IMR-90 (cell line): ENCODE results near the gene SEMA3G. TPM values are rescaled to one million over a fixed set of nuclear protein-coding genes. Genes with fewer than 3 reads are reported as not detected.
A peak's percentile ranks its signal among the peaks of the same experiment; 100 is the strongest.

ENCODE experiments used
- ATAC-seq: fragments of 200-7000 bp; cut with Tn5 transposase; 2 replicates; pipeline ENCODE4 v1.9.1; 2020; ENCODE audit warnings: low read depth, mild to moderate bottlenecking, moderate library complexity
- BruUV-seq: library from RNA; stranded (reverse); fragments of 400-500 nt; replicated peaks from 2 replicates; lab custom pipeline; 2021; lab: Mats Ljungman, UMichigan
- CTCF ChIA-PET: fragments of 300-600 bp; formaldehyde crosslinking; extraction: SDS; loops from one replicate; lab custom pipeline; 2021; ENCODE audit warnings: antibody characterized with exemption; lab: Yijun Ruan, JAX
- POLR2A ChIA-PET: fragments of 300-600 bp; sonication (Branson Sonifier 250); formaldehyde crosslinking; loops from one replicate; lab custom pipeline; 2022; ENCODE audit warnings: antibody characterized with exemption; ENCODE audit not compliant: unreplicated experiment; lab: Charles Lee
- DNase-seq: peaks from one replicate; pipeline ENCODE4 v3.0.0; 2013
- H2AFZ ChIP-seq: replicated peaks from 2 replicates; pipeline ENCODE3; 2013; ENCODE audit warnings: low read length, mild to moderate bottlenecking; ENCODE audit not compliant: poor library complexity
- H2AK5ac ChIP-seq: 2 replicates; pipeline ENCODE4 v1.6.1; 2013; ENCODE audit warnings: low read depth, low read length, inconsistent platforms
- H2AK9ac ChIP-seq: replicated peaks from 2 replicates; pipeline ENCODE3; 2013; ENCODE audit warnings: mild to moderate bottlenecking, low read depth, low read length, moderate library complexity; ENCODE audit not compliant: poor library complexity
- H2BK120ac ChIP-seq: 2 replicates; pipeline ENCODE4 v1.6.1; 2013; ENCODE audit warnings: low read depth, low read length, inconsistent platforms
- H2BK15ac ChIP-seq: 3 replicates; pipeline ENCODE4 v1.6.1; 2013; ENCODE audit warnings: low read depth, low read length, inconsistent platforms
- H2BK20ac ChIP-seq: 2 replicates; pipeline ENCODE4 v1.6.1; 2013; ENCODE audit warnings: low read depth, mild to moderate bottlenecking, inconsistent platforms, low read length, moderate library complexity
- H2BK5ac ChIP-seq: 2 replicates; pipeline ENCODE4 v1.6.1; 2013; ENCODE audit warnings: mild to moderate bottlenecking, low read depth, low read length, inconsistent platforms; ENCODE audit not compliant: poor library complexity, severe bottlenecking
- H3K14ac ChIP-seq: replicated peaks from 2 replicates; pipeline ENCODE4 v1.6.1; 2013; ENCODE audit warnings: low read depth, low read length, inconsistent platforms
- H3K18ac ChIP-seq: 2 replicates; pipeline ENCODE4 v1.6.1; 2013; ENCODE audit warnings: low read depth, low read length, control low read depth
- H3K23ac ChIP-seq: 2 replicates; pipeline ENCODE4 v1.6.1; 2013; ENCODE audit warnings: low read depth, low read length, inconsistent platforms
- H3K27ac ChIP-seq: 2 replicates; pipeline ENCODE4 v1.5.1; 2013; ENCODE audit warnings: mild to moderate bottlenecking, control low read depth, low read length; ENCODE audit not compliant: insufficient read depth
- H3K27me3 ChIP-seq: 2 replicates; pipeline ENCODE4 v1.6.1; 2013; ENCODE audit warnings: low read length; ENCODE audit not compliant: control insufficient read depth, insufficient read depth
- H3K36me3 ChIP-seq: 2 replicates; pipeline ENCODE4 v1.6.1; 2013; ENCODE audit warnings: low read length, mixed read lengths; ENCODE audit not compliant: control insufficient read depth, insufficient read depth
- H3K4ac ChIP-seq: 2 replicates; pipeline ENCODE4 v1.6.1; 2013; ENCODE audit warnings: low read depth, low read length, inconsistent platforms
- H3K4me1 ChIP-seq: 2 replicates; pipeline ENCODE4 v1.6.1; 2013; ENCODE audit warnings: low read length, mixed read lengths; ENCODE audit not compliant: control insufficient read depth, insufficient read depth
- H3K4me2 ChIP-seq: 2 replicates; pipeline ENCODE4 v1.6.1; 2013; ENCODE audit warnings: low read depth, mild to moderate bottlenecking, control low read depth, low read length, moderate library complexity
- H3K4me3 ChIP-seq: 2 replicates; pipeline ENCODE4 v1.5.1; 2013; ENCODE audit warnings: low read depth, mild to moderate bottlenecking, control low read depth, low read length, moderate library complexity; ENCODE audit not compliant: insufficient read depth
- H3K56ac ChIP-seq: 2 replicates; pipeline ENCODE4 v1.6.1; 2013; ENCODE audit warnings: low read length, inconsistent platforms; ENCODE audit not compliant: insufficient read depth; ENCODE audit errors: extremely low read depth
- H3K79me1 ChIP-seq, 2 experiments: 2 replicates each; pipeline ENCODE4 v1.6.1; 2013; ENCODE audit warnings: low read length in 2 of 2, inconsistent platforms in 1 of 2, low read depth in 1 of 2
- H3K9ac ChIP-seq: 2 replicates; pipeline ENCODE4 v1.6.1; 2013; ENCODE audit warnings: low read depth, low read length, control low read depth
- H3K9me1 ChIP-seq: 2 replicates; pipeline ENCODE4 v1.6.1; 2013; ENCODE audit warnings: low read length, inconsistent platforms; ENCODE audit not compliant: insufficient read depth
- H3K9me3 ChIP-seq: 2 replicates; pipeline ENCODE4 v1.6.1; 2013; ENCODE audit warnings: low read length; ENCODE audit not compliant: control insufficient read depth, insufficient read depth
- H4K20me1 ChIP-seq: 2 replicates; pipeline ENCODE4 v1.6.1; 2013; ENCODE audit warnings: low read length, inconsistent platforms; ENCODE audit not compliant: insufficient read depth
- H4K5ac ChIP-seq: 2 replicates; pipeline ENCODE4 v1.6.1; 2013; ENCODE audit warnings: mild to moderate bottlenecking, low read depth, low read length, control low read depth
- H4K8ac ChIP-seq, 2 experiments: 2 replicates each; pipeline ENCODE4 v1.6.1; 2013; ENCODE audit warnings: low read depth in 2 of 2, low read length in 2 of 2, control low read depth in 1 of 2, inconsistent platforms in 1 of 2
- H4K91ac ChIP-seq: 2 replicates; pipeline ENCODE4 v1.6.1; 2013; ENCODE audit warnings: low read depth, low read length, inconsistent platforms; ENCODE audit not compliant: insufficient read depth
- BHLHE40 ChIP-seq: fragments of 150-350 bp; IDR thresholded peaks from 2 replicates; pipeline ENCODE4 v1.6.1; 2016; ENCODE audit warnings: mild to moderate bottlenecking, low read depth, low read length
- WGBS, 2 experiments: methylation state at CpG; one replicate each; pipeline versions ENCODE4 v1.1.5 to v1.1.7; 2013; ENCODE audit warnings: missing lambda C conversion rate in 2 of 2; ENCODE audit not compliant: insufficient read length in 1 of 2; ENCODE audit errors: extremely low coverage in 2 of 2; 5-methylcytosine and 5-hydroxymethylcytosine counted together
- dilution Hi-C: fragments of 300-500 bp; cut with HindIII; formaldehyde crosslinking; loops from one replicate; pipeline ENCODE4 v1.14.3; 2018; ENCODE audit warnings: low sequenced_read_pairs; ENCODE audit not compliant: unreplicated experiment
- in situ Hi-C: fragments of 300-500 bp; cut with MboI; formaldehyde crosslinking; loops from 3 replicates; pipeline ENCODE4 v1.14.3; 2019; ENCODE audit warnings: low sequenced_read_pairs, inconsistent platforms, mixed read lengths
- intact Hi-C: fragments of 100-400 bp; cut with micrococcal nuclease; formaldehyde crosslinking; loops from 2 replicates; pipeline ENCODE4 v1.10.0; 2022
- polyA plus RNA-seq, 3 experiments: library from polyadenylated mRNA; depleted of rRNA; stranded (reverse); fragments of >200 nt; gene quantifications; 2 replicates each; pipeline ENCODE4 v1.2.3, GENCODE V29; 2012; ENCODE audit warnings: low replicate concordance in 1 of 3
- total RNA-seq: library from RNA; depleted of rRNA; stranded (reverse); fragments of >200 nt; gene quantifications from 2 replicates; pipeline ENCODE4 v1.2.3, GENCODE V29; 2012
- TF ChIP-seq, protein P1 (sequence below): fragments of 150-350 bp; IDR thresholded peaks from 2 replicates; pipeline ENCODE4 v1.6.1; 2016; ENCODE audit warnings: low read depth, mild to moderate bottlenecking, low read length, moderate library complexity, borderline replicate concordance

Gene SEMA3G
- total and polyA plus RNA-seq, 2 of the 4 experiments (the other 2 are of a cell fraction) = 0.07 TPM; not detected in 1

DNA sequence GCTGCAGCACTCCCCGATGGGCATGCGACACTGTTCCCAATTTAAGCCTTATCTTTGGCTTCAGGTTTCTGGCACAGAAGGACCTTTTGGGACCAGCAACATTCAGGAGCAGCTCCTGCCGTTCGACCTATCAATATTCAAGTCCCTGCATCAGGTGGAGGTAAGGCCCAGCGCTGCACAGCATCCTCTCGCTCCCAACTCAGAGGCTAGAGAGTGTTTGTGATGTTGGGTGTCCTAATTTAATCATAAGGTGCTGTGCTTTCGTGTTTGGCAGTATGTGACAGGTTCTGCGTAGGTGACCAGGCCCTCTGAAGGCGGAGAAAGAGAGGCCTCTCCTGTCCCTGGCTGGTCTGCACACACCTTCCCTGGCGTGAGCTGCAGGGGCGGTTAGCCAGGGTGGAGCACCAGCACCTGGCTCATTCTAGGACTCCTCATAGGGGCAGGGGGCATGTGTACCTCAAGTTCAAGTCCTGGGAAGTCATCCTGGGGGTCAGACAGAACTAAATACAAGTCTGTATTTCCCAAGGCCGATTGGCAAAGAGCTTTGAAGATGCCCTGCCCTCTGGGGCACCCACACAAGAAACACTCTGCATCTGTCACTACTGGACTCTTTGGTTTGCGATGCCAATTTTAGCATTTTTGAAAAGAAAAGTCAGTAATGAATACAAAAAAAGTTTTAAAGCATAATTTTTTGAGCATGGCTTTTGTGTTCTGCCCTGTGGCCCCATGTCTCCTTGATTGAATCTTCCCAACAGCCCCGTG is 27.5 kb upstream of the SEMA3G start:
- peaks cover 43% of the 10 kb centered on the region for H4K20me1 ChIP-seq
- H3K4me1 ChIP-seq = peaks cover 4% of the 10 kb centered on the region; the same call in 1 of the 2 replicates
- no peak overlapping the region for H4K5ac ChIP-seq
- H3K18ac ChIP-seq = no peak overlapping the region
- no peaks in the 10 kb centered on the region for H3K27me3 ChIP-seq
- no peak overlapping the region for H3K27ac ChIP-seq
- no peak overlapping the region for H3K4me2 ChIP-seq
- no peak overlapping the region for H3K4ac ChIP-seq
- no peaks in the 10 kb centered on the region for H3K9me3 ChIP-seq
- no peak overlapping the region for H3K14ac ChIP-seq
- H3K79me1 ChIP-seq = peaks cover 42 to 55% of the 10 kb centered on the region in 2 experiments
- 72% methylated on average over 7 of the region's 14 CpGs; no CpG with 5 or more reads in 1 of the 2 experiments for WGBS, 2 experiments
- no peak overlapping the region for H3K23ac ChIP-seq
- H2BK20ac ChIP-seq = no peak overlapping the region
- no peak overlapping the region for H2AFZ ChIP-seq
- H3K4me3 ChIP-seq = no peak overlapping the region
- 0 out of 2 replicates have a peak, but pooled peaks cover 3% of the 10 kb centered on the region for H3K9me1 ChIP-seq
- H2BK15ac ChIP-seq = no peak overlapping the region
- no peak overlapping the region for H3K56ac ChIP-seq
- in situ Hi-C loops (no loop called here), intact Hi-C loops (loop anchor here (2.0 to 5.0 kb wide), 2 partner anchors 64 to 210 kb away; partner anchors contain the start of gene UQCC5), dilution Hi-C loops (no loop called here)
- H3K36me3 ChIP-seq = peaks cover 55% of the 10 kb centered on the region
- POLR2A ChIA-PET = no interaction called here
- H2BK120ac ChIP-seq = no peak overlapping the region
- H3K9ac ChIP-seq = no peak overlapping the region
- no peak overlapping the region for H2AK5ac ChIP-seq
- ATAC-seq (no peak), DNase-seq (no peak)
- H2AK9ac ChIP-seq = peak overlapping the region; percentile 82
- no TSS peak for BruUV-seq
- TF ChIP-seq, protein P1, sequence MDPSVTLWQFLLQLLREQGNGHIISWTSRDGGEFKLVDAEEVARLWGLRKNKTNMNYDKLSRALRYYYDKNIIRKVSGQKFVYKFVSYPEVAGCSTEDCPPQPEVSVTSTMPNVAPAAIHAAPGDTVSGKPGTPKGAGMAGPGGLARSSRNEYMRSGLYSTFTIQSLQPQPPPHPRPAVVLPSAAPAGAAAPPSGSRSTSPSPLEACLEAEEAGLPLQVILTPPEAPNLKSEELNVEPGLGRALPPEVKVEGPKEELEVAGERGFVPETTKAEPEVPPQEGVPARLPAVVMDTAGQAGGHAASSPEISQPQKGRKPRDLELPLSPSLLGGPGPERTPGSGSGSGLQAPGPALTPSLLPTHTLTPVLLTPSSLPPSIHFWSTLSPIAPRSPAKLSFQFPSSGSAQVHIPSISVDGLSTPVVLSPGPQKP = no peak
- no peak for TF ChIP-seq BHLHE40
- H4K91ac ChIP-seq = no peak overlapping the region
- H4K8ac ChIP-seq = no peak overlapping the region
- CTCF ChIA-PET = interaction anchor here (1.1 kb wide), 1 partner anchor 10 kb away, joined by 3 read pairs; no protein-coding TSS in a partner anchor
- H2BK5ac ChIP-seq = no peak overlapping the region
